ENCODE data around the gene C11orf86.
A peak's percentile ranks its signal among the peaks of the same experiment; 100 is the strongest.
"Not testable (repeated sequence)": the region's sequence is repeated elsewhere in the genome, so short reads cannot be mapped to it uniquely, and the experiment has no call there.

The C11orf86 gene

DNA sequence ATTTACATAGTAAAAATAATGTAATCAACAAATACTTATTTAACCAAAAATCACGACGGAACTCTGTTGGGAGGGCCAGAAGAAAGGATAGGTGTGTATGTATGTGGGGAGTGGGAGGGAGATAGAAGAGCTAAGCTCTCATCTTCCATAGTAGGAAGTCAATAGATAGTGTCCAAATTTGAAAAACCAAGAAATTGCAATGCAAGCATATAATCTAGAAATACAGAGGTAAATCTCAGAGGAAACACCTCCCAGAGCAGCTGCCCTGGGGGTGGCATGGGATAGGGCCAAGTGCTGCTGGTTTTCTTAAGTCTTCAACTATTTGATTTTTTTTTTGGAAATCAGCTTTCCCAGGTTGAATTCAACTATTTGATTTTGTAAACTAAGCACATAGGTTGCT is 16.9 kb downstream of the C11orf86 start:
- no peak for DNase-seq

DNA sequence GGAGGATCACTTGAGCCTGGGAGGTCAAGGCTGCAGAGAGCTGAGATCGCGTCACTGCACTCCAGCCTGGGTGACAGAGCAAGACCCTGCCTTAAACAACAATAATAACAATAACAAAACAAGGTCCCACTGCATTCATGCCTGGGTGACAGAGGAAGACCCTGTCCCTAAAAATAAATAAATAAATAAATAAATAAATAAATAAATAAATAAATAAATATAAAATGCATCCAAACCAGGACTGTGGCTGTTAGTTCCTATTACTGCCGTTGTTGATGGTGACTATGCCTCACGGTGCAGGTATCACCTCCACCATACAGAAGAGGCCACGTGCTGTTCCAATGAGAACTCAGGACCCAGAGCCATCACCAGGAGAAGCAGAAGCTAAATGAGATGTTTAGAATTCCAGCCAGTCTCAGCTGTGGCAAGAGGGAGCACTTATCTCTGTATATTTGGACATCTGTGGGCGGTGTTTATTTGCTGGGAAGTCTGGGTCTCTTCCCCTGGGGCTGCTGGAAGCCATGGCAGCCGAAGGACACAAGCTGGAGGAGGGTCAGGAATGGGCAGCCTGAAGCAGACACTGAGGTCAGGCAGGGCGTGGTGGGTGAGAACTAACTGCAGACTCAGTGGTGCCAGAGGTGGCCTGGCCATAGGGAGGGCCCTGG is 21.6 kb downstream of the C11orf86 start:
- DNase-seq = no peak

DNA sequence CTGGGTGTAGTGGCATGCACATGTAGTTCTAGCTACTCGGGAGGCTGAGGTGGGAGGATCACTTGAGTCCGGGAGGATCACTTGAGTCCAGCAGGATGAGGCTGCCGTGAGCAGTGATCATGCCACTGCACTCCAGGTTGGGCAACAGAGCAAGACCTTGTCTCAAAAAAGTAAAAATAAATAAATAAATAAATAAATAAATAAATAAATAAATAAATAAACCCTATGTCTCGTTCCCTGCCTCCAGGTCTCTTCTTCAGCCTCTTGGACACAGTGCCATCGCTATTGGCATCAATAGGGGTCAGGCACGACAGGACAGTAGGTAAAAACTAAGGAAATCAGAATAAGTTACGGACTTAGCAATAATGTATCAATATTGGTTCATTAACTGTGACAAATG is 24.5 kb downstream of the C11orf86 start:
- DNase-seq = no peak

DNA sequence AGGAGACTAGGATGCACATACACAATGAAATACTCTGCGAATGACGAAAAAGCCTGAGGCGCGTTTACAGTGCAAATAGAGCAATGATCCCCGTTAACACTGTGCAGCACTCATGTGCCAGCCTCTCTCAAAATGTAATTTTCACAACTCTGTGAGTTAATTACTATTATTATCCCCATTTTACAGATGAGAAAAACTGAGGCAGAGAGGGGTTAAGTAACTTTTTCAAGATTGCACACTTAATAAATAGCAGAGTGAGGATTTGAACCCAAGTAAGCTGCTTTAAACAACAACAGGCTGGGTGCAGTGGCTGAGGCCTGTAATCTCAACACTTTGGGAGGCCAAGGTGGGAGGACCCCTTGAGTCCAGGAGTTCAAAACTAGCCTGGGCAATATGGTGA is 26.2 kb downstream of the C11orf86 start:
- DNase-seq = no peak

DNA sequence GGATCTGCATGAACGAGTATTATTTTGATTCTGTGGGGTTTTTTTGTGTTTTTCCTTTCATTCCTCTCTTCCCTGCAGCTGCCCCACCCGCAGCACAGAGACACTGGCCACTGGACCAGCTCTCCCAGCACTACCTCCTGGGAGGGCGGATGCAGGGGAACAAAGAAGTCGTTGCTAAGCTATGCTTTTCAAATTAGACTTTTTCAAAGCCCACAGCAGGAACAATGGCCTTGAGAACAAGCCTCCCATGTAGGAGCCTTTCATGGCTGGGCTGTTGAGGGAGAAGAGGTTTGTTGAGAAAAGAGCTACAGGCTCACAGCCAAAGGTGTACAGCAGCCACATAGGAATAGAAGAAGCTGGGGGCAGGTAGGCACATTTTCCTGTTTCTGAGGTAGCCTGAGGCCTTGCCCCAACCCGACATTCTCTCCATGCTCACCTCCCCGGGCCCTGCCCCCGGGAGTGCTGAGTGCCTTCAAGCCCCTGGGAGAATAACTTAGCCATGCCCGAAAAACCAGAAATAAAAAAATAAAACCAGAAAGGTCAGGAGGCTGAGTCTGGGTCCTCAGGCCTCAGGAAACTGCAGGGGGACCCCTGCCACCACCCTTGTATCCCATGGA is 27.3 kb downstream of the C11orf86 start:
- DNase-seq = no peak

DNA sequence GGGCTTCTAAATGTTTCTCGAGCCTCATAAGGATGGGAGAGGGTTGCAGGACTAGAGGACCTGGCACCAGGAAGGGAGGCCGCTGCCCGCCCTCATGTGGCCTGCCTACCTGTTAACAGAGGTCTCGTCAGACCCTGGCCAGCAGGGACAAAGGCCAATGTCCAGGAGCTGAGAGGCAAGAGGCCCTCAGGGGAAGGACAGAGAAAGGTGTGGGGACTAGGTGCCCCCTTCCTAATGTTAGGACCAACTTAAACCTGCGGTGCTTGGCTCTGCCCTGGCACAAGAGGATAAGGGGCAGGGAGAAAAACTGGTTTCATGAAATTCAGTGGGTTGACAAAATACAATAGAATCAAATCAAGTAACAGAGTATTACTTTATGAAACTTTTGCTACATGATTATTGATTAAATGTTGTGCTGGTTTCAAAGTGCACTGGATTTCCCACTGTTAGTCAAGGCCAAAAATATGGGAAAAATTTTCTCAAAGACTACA is 27.9 kb downstream of the C11orf86 start:
- no peak for DNase-seq

DNA sequence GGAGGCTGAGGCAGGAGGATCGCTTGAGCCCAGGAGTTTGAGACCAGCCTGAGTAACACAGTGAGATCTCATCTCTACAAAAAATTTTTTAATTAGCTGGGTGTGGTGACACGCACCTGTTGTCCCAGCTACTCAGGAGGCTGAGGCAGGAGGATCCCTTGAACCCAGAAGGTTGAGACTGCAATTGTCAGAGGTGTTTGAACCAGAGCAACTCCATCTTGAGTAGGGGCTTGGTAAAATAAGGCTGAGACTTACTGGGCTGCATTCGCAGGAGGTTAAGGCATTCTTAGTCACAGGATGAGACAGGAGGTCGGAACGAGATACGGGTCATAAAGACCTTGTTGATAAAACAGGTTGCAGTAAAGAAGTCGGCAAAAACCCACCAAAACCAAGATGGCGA is 30.1 kb downstream of the C11orf86 start:
- DNase-seq = not testable (repeated sequence)

DNA sequence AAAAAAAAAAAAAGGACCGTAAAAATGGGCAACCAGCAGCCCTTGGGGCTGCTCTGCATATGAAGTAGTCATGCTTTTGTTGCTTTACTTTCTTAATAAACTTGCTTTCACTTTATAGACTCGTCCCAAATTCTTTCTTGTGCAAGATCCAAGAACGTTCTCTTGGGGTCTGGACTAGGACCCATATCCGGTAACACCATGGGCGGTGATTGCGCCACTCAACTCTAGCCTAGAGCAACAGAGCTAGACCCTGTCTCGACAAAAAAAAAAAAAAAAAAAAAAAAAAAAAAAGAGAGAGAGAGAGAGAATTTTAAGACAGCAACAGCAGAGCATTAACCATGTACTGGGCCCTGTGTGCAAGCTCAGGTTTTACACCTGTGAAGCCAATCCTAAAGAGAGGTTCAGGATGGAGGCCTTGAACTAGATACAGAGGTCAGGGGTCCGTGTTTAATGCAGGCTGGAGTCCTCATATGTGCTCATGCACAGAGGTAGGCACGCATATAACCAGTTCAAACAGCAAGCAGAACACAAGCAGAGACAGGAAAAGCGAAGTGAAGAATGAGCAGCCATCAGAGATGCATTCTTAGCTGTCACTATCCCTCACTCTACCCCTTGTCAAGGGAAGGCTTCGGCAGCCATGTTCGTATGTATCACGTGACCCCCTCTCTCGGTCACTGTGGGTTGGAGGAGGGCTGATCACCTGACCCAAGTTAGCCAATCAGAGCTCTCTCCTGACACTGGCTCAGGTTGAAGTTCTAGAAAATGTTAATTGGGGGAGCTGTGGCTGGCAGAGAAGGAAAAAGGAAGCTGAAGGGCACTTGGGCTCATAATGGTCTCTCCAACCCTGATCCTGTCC is 31.2 kb downstream of the C11orf86 start:
- DNase-seq = peak; percentile 16 to 18

DNA sequence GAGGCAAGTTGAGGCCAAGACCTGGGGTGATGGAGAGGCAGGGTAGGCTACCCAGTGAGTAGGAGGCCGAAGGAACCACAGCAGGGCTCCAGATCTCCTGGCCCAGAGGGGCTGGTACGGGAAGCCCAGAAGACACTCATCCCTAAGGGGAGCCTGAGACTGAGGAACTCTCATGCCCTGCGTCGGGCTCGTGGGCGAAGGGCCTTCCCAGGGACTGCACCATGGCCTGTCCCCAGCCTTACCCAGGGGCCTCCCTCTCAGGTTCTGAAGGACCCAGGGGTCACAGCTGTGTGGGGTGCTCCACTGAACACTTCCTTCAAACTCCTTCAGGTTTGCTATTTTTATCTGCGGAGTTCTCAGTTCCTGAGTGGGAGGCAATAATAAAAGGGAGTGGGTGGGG is 32.0 kb downstream of the C11orf86 start:
- DNase-seq = no peak

DNA sequence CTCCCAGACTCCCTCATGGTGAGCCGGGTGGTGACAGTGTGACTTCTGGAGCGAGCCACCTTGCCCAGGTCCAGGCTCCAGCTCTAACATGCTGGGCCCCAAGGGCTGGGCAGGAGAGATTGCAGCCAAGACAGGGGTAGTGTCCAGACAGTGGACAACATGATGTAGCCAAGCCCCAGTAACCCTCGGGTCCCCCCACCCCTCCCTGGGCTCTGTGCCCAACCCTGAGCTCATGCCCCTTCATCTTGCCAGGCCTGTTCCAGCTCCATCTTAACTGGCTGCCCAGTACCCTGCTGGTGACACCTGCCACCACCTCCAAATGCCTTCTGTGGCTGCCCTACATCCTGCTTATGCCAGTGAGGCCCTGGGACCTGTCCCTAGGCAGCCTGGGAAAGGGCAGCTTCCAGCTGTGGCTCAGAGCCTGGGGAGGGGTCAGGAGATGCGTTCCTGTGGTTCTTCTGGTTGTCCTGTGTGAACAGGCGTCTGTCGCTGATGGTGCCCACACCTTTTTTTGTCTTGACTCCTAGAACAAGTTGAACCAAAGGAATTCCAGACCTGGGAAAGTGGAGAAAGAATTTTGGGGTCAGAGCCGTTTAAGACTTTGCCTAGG is 35.3 kb downstream of the C11orf86 start:
- DNase-seq = no peak

DNA sequence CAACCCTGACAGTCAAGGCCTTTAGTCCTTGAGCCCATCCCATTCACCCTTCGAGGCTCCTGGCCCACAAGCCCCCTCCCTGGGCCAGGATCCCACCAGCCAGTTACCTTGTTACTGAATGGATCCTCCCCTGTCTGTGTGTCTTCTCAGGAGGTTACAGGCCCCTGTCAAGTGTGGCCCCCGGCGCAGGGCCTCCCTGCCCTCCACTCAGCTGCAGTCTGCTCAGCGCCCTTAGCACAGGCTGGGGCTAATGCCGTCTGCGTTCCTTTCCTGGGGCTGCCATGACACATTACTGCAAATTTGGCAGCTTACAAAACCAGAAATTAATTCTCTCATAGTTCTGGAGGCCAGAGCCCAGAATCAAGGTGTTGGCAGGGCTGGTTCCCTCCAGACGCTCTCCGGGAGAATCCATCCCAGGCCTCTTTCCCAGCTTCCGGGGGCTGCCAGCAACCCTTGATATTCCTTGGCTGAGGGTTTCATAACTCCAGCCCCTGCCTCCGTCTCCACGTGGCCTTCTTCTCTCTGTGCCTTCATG is 38.5 kb downstream of the C11orf86 start:
- DNase-seq = no peak

DNA sequence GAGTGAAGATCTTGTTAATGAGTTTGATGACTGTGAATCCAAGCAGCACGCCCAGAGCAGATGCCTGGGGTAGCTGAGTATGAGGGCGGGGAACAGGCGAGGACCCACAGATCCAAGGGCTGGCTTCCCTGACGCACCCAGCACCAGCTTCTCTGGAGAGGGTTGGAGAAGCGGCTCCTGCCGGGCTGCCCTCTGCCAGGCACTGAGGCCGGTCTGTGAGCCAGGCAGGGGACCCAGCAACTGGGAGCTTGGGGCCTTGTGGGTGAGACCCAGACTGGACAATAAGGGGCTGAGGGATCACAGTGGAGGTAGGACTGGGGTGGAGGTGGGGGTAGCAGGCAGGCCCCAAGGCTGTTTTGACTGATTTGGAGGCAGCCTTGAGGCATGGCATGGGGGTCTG is 39.2 kb downstream of the C11orf86 start:
- DNase-seq = no peak

DNA sequence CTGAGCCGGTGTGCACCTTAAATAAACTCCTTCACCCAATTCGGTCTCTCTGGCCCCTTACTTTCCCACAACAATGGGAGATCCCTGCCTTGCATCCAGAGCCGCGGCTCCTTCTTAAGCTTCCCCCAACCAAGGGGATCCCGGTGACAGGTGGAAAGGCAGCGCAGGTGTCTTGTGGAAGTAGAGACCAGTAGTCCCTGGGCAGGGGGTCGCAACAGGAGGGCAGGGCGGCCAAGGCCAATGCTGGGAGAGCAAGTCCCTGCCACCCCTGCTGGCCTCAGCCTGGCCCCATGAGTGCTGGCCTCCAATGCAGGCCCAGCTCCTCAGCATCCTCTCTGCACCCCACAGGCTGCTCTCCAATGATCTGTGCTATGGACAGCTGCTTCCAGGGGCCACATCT is 39.9 kb downstream of the C11orf86 start:
- DNase-seq = no peak

DNA sequence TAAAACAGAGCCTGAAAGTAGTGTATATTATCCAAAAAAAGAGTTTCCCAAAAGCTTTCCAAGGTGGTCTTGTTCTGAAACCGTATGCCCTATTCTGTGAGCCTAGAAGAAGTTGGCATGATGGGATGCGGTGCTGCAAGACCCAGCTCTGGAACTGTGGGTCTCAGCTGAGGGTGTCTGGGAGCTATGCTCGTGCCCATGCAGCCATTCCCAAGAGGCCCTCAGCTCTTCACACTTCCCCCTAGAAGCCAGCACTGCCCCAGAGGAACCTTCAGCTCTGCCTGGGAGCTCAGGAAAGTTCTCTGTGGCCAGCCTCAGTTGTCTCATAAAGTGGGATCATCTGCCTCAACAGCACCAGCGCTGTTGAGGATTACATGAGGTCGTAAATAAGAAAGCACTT is 41.4 kb downstream of the C11orf86 start:
- no peak for DNase-seq

DNA sequence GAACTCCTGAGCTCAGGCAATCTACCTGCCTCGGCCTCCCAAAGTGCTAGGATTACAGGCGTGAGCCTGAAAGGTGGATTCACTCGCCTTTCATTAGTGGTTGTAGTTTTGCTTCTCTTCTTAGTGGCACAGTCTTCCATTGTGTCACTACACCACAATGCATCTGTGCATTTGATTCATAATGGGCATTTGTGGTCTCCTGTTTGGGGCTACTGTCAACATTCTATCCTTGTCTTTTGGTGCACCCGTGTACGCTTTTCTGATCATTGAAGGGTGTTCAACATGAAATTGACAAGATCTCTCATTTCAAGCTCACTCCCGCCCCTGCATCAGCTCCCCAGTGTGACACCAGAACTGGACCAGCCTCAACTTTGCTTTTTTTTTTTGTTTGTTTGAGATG is 45.8 kb downstream of the C11orf86 start:
- DNase-seq = no peak

DNA sequence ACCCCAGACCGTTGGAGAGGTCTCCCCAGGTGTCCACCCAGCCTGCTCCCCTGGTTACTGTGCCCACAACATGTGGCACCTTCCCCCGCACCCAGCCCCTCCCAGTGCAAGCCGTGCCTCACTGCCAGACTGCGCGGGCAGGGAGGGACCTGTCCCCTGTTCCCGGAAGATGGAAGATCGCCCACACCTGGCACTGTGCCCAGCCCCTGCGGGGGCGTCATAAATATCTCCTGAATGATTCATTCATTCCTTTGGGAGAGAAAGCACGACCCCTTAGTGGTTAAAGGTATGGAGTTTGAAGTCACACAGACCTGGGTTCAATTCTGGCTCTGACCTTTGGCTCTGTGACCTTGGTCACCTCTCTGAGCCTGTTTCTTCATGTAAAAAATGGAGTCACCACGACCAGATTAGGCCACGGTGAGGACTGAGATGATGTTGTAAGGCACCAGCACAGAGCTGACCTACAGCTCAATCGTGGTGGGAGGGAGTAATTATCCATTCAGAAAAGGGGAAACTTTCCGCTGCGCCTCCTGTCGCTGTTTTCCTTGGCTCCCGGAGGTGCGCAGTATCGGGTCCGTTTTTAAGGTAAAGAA is 47.3 kb downstream of the C11orf86 start:
- DNase-seq = peak; percentile 14 to 44

DNA sequence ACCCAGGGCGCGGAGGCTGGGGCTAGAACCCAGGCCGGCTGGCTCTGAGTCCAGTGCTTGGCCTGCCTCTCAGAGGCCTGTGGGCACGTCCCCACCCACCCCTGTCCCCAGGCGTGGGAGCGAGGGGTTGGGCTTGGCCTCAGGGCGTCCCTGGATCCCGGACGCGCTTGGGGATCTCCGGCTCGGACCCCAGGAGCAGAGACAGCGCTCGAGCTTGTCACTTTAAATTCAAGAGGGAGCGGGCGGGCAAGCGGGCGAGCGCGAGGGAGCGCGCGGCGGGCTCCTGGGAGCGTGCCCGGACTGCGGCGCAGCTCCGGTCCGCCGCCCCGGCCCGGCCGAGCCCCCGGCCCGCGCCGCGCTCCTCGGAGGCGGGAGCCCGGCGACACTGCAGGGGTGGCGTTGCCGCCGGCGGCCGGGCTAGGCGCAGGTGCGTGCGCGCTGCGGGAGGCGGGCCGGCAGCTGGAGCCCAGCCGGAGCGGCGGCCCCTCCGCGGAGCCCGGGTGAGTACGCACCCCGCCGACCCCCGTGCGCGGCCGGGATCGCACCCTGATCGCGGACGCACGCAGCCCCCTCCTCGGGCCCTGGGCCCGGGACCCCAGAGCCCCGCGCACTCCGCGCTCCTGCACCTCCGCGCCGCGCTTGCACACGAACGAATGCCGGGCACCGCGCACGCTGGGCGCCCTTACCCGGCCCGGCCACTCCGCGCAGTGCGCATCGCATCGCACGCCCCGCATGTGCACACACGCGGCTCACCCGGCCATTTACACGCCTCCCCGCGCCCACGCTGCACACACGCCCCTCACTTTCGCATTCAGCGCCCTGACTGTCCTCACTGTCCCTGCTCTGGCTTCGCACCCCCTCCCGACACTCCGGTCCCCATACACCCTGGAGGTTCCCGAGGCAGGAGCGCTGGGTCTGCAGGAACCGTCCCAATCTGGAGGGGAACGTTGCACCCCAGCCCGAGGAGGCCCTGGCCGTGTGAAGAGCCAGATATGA is 48.2 kb downstream of the C11orf86 start, which contains the start of gene SYT12:
TSS of gene SYT12 (plus strand) at position 174 of the 996 bp plus-strand sequence. CDS start 7,011 bp downstream, outside the sequence.
- DNase-seq = peak in 1 of 2 donors; percentile 15

DNA sequence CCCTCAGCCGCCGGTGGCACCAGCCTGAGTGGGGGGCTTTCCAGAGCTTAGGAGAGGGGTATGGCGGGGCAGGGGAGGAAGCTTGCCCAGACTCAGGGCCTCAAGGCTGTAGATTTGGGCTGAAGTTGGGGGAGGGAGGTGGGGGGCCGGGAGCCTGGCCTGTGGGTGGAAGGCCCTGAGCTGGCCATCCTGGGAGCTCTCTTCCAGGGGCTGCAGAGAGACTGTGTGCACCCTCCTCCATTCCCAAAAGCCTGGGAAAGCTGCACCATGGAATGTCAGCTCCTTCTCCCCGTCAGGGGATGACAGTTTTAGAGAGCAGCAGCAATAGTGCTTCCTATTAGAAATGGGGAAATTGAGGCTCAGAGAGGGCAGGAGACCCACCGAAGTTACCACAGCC is 48.9 kb downstream of the C11orf86 start:
- no peak for DNase-seq

DNA sequence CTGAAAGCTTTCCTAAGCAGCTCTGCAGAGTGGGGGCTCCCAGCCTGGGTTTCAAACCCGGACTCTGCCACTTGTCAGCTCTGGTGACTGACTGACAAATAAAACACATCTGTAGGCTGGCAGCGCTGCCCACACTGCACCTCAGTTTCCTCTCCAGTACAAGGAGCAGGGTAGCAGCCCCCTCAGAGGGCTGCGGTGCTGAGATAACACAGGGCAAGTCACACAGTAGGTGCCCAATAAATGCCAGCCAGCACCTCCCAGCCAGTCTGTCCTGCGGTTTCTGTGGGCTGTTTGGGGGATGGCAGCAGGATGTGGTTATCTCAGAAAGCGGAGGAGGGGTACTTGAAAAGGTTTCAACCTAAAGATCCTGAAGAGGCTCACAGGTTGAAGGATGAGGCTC is 49.3 kb downstream of the C11orf86 start:
- DNase-seq = no peak

DNA sequence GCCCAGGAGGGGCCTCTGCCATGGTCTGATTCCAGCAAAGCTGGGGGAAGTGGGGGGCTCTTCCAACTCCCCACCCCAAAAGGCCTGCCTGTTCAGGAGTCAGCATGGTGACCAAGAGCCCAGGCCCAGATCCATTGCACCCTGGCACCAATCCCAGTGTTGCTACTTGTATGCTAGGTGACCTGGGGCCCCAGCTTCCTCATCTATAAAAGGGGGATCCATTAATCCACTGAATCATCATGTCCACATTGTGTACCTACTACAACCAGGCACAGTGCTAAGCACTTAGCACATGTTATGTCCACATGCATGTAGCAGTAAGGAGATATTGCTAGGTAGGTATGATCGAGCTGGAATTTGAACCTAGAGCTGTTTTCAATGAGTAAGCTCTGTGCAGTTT is 49.9 kb downstream of the C11orf86 start:
- no peak for DNase-seq

DNA sequence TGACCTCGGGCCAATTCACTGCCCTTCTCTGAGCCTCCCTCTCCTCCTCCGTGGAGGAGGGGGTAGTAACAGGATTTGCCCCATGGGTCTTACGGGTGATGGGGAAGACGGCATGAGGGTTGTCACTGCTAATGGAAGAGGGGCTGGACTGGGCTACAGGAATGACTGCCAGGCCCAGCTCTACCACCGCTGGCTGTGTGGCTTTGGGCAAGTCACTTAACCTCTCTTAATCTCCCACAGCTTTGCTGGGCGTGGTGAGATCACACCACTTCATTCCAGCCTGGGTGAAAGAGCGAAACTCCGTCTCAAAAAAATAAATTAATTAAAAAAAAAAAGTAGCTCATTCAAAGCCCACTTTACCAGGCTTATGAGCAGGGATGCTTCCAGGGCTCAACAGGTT is 50.6 kb downstream of the C11orf86 start:
- no peak for DNase-seq

Measured in inflammatory macrophage (primary cell).